GM23338 (cell line): ENCODE measurements around the gene TMEM178B. TPM values are rescaled to one million over a fixed set of nuclear protein-coding genes. Genes with fewer than 3 reads are reported as not detected.
A peak's percentile ranks its signal among the peaks of the same experiment; 100 is the strongest.

Experiments
- ATAC-seq: fragments of 200-7000 bp; cut with Tn5 transposase; 3 replicates; pipeline ENCODE4 v1.9.1; 2020
- DNase-seq: peaks from one replicate; pipeline ENCODE4 v3.0.0-alpha.2; 2015; ENCODE audit warnings: low spot score
- H2AFZ ChIP-seq: fragments of 200-600 bp; sonication (generic); 2 replicates; pipeline ENCODE4 v1.8.0; 2016; ENCODE audit warnings: antibody characterized with exemption, mild to moderate bottlenecking, moderate library complexity
- H3F3A ChIP-seq: fragments of 200-600 bp; sonication (generic); replicated peaks from 2 replicates; pipeline ENCODE4 v1.8.0; 2017; ENCODE audit warnings: antibody characterized with exemption, mixed run types, low read depth
- H3K27ac ChIP-seq: fragments of 200-600 bp; sonication (generic); 2 replicates; pipeline ENCODE4 v1.6.1; 2016; ENCODE audit warnings: low read depth
- H3K27me3 ChIP-seq: fragments of 200-600 bp; sonication (generic); 2 replicates; pipeline ENCODE4 v1.8.0; 2016; ENCODE audit warnings: mild to moderate bottlenecking, mixed run types, moderate library complexity; ENCODE audit not compliant: insufficient read depth
- H3K36me3 ChIP-seq: fragments of 200-600 bp; sonication (generic); 2 replicates; pipeline ENCODE4 v1.8.0; 2016; ENCODE audit warnings: mild to moderate bottlenecking; ENCODE audit not compliant: insufficient read depth
- H3K4me1 ChIP-seq: fragments of 200-600 bp; sonication (generic); 2 replicates; pipeline ENCODE4 v1.8.0; 2016; ENCODE audit warnings: mild to moderate bottlenecking, moderate library complexity; ENCODE audit not compliant: insufficient read depth
- H3K4me2 ChIP-seq: fragments of 200-600 bp; sonication (generic); 2 replicates; pipeline ENCODE4 v1.7.1; 2017; ENCODE audit warnings: mixed run types
- H3K4me3 ChIP-seq: fragments of 200-600 bp; sonication (generic); 2 replicates; pipeline ENCODE4 v1.6.1; 2016; ENCODE audit warnings: mixed run types
- H3K79me2 ChIP-seq: fragments of 200-600 bp; sonication (generic); replicated peaks from 2 replicates; pipeline ENCODE4 v1.8.0; 2017; ENCODE audit warnings: mild to moderate bottlenecking; ENCODE audit not compliant: insufficient read depth
- H3K9me2 ChIP-seq: fragments of 200-600 bp; sonication (generic); 2 replicates; pipeline ENCODE4 v1.8.0; 2017; ENCODE audit not compliant: insufficient read depth
- H4K20me1 ChIP-seq: fragments of 200-600 bp; sonication (generic); replicated peaks from 2 replicates; pipeline ENCODE4 v1.8.0; 2017; ENCODE audit warnings: mild to moderate bottlenecking; ENCODE audit not compliant: insufficient read depth
- H3K27ac Mint-ChIP-seq: 2 replicates; pipeline ENCODE4 v1.8.0; 2020; ENCODE audit warnings: inconsistent platforms, mild to moderate bottlenecking, moderate library complexity, mixed read lengths
- H3K27me3 Mint-ChIP-seq: 3 replicates; pipeline ENCODE4 v1.8.0; 2022; ENCODE audit warnings: low read depth, mild to moderate bottlenecking, moderate library complexity, mixed read lengths, inconsistent platforms; ENCODE audit not compliant: insufficient read depth, poor library complexity
- H3K36me3 Mint-ChIP-seq: 3 replicates; pipeline ENCODE4 v1.8.0; 2021; ENCODE audit warnings: low read depth, mild to moderate bottlenecking, inconsistent platforms, moderate library complexity, mixed read lengths
- H3K4me1 Mint-ChIP-seq: 3 replicates; pipeline ENCODE4 v1.8.0; 2020; ENCODE audit warnings: mild to moderate bottlenecking, inconsistent platforms, mixed read lengths
- H3K4me3 Mint-ChIP-seq: 3 replicates; pipeline ENCODE4 v1.8.0; 2021; ENCODE audit warnings: moderate library complexity, mild to moderate bottlenecking, inconsistent platforms, mixed read lengths
- H3K9me3 Mint-ChIP-seq: 3 replicates; pipeline ENCODE4 v1.8.0; 2020; ENCODE audit warnings: moderate library complexity, mild to moderate bottlenecking, inconsistent platforms, mixed read lengths
- CREB1 ChIP-seq: fragments of 250-450 bp; sonication (Bioruptor Pico); IDR thresholded peaks from 2 replicates; pipeline ENCODE4 v1.5.0; 2020; ENCODE audit warnings: low read depth, mild to moderate bottlenecking, moderate library complexity
- CTCF ChIP-seq, 2 experiments: fragments of 200-600 bp in 1 of 2; sonication (generic) in 1 of 2; conservative IDR thresholded peaks; 2 replicates each; pipeline versions ENCODE4 v1.5.1 to v1.6.1; 2016 to 2017; ENCODE audit warnings: antibody characterized with exemption in 2 of 2, low read depth in 2 of 2, mild to moderate bottlenecking in 2 of 2, moderate library complexity in 1 of 2
- ETS1 ChIP-seq: IDR thresholded peaks from 2 replicates; pipeline ENCODE4 v1.6.1; 2016; ENCODE audit warnings: antibody characterized with exemption
- EZH2 ChIP-seq: fragments of 200-600 bp; sonication (generic); IDR thresholded peaks from one replicate; pipeline ENCODE4 v1.8.0; 2017; ENCODE audit warnings: antibody characterized with exemption, mild to moderate bottlenecking, low read depth; ENCODE audit not compliant: unreplicated experiment
- JUNB ChIP-seq: IDR thresholded peaks from one replicate; pipeline ENCODE4 v1.6.1; 2016; ENCODE audit warnings: antibody characterized with exemption; ENCODE audit not compliant: unreplicated experiment
- NANOG ChIP-seq: IDR thresholded peaks from 2 replicates; pipeline ENCODE4 v1.6.1; 2016; ENCODE audit warnings: antibody characterized with exemption, borderline replicate concordance
- REST ChIP-seq: IDR thresholded peaks from one replicate; pipeline ENCODE4 v1.6.1; 2018; ENCODE audit warnings: antibody characterized with exemption; ENCODE audit not compliant: unreplicated experiment
- ZNF114 ChIP-seq: fragments of 250-450 bp; sonication (Bioruptor Pico); IDR thresholded peaks from 2 replicates; pipeline ENCODE4 v1.5.0; 2020; ENCODE audit warnings: mild to moderate bottlenecking, moderate library complexity
- ZNF331 ChIP-seq: fragments of 250-450 bp; sonication (Bioruptor Pico); IDR thresholded peaks from 2 replicates; pipeline ENCODE4 v1.5.0; 2020; ENCODE audit warnings: low read depth, mild to moderate bottlenecking, moderate library complexity
- polyA plus RNA-seq: library from polyadenylated mRNA; unstranded; fragments of >200 nt; fragmentation: Nextera tagmentation; extraction: Ambion mirVana; gene quantifications from 2 replicates; pipeline ENCODE4 v1.2.1, GENCODE V29; 2016
- total RNA-seq: library from RNA; depleted of rRNA; stranded (reverse); fragments of >200 nt; shearing (Covaris generic); gene quantifications from 2 replicates; pipeline ENCODE4 v1.2.3, GENCODE V29; 2014

The TMEM178B gene
- total and polyA plus RNA-seq, 2 experiments from 2014 or later = 4.9 to 15.6 TPM

- no peak for TF ChIP-seq CTCF (conservative IDR thresholded peaks at IDR 0.05; ENCODE audit: low read depth in 2 of 2)
- TF ChIP-seq ZNF331 (CRISPR knock-in tag) = no peak
These were observed 292.3 kb downstream of the TMEM178B start (continued) for GRCh38 chr7:141366091-141366621.

GRCh38 chr7:141369422-141369821 lies 295.6 kb downstream of the TMEM178B start:
- TF ChIP-seq ZNF331 (CRISPR knock-in tag) (no peak), CREB1 (no peak), JUNB (no peak), NANOG (no peak), ETS1 (no peak), ZNF114 (no peak), EZH2 (no peak), REST (no peak)
- H2AFZ ChIP-seq = no peak overlapping the region
- no peak overlapping the region for H3K4me3 ChIP-seq
- no peak overlapping the region for H3K27ac ChIP-seq
- H4K20me1 ChIP-seq = no peaks in the 10 kb centered on the region; the same call in 1 of the 2 replicates
- no peak for DNase-seq
- no peak overlapping the region for H3K4me2 ChIP-seq
- no peak overlapping the region for H3K4me3 Mint-ChIP-seq
- H3K27me3 ChIP-seq = no peaks in the 10 kb centered on the region
- no peaks in the 10 kb centered on the region for H3K36me3 Mint-ChIP-seq
- H3K9me2 ChIP-seq = peaks cover 8% of the 10 kb centered on the region
- H3K4me1 Mint-ChIP-seq = peaks cover 33% of the 10 kb centered on the region
- H3K27me3 Mint-ChIP-seq = peaks cover 16% of the 10 kb centered on the region
- no peaks in the 10 kb centered on the region for H3K9me3 Mint-ChIP-seq
- H3F3A ChIP-seq = no peaks in the 10 kb centered on the region
- H3K79me2 ChIP-seq = no peaks in the 10 kb centered on the region
- no peak for ATAC-seq
- no peaks in the 10 kb centered on the region for H3K36me3 ChIP-seq
- H3K27ac Mint-ChIP-seq = peak overlapping the region; percentile 29
- peaks cover 16% of the 10 kb centered on the region for H3K4me1 ChIP-seq
